ENCODE results near the gene OSBPL2. TPM values are rescaled to one million over a fixed set of nuclear protein-coding genes. Genes with fewer than 3 reads are reported as not detected.

Gene OSBPL2
- total RNA-seq, 1 donor = 35.5 TPM

GRCh38 chr20:62248890-62249560, 10.7 kb downstream of the OSBPL2 start:
- DNase-seq (ENCODE audit: low read depth in 2 of 3, low spot score in 2 of 3) = no peak

- no peak for DNase-seq (ENCODE audit: low read depth in 2 of 3, low spot score in 2 of 3)
These were observed 14.1 kb downstream of the OSBPL2 start for GRCh38 chr20:62252342-62252966.

GRCh38 chr20:62253398-62253797, 15.1 kb downstream of the OSBPL2 start:
- DNase-seq (ENCODE audit: low read depth in 2 of 3, low spot score in 2 of 3) = no peak

GRCh38 chr20:62254021-62254724, 15.9 kb downstream of the OSBPL2 start:
- no peak for DNase-seq (ENCODE audit: low read depth in 2 of 3, low spot score in 2 of 3)

- no peak for DNase-seq (ENCODE audit: low read depth in 2 of 3, low spot score in 2 of 3)
These were observed 17.7 kb downstream of the OSBPL2 start for GRCh38 chr20:62255976-62256375.

- DNase-seq (ENCODE audit: low read depth in 2 of 3, low spot score in 2 of 3) = no peak
These were observed 20.4 kb downstream of the OSBPL2 start for GRCh38 chr20:62258499-62259293.

GRCh38 chr20:62259294-62259565, 20.9 kb downstream of the OSBPL2 start:
- DNase-seq (ENCODE audit: low read depth in 2 of 3, low spot score in 2 of 3) = no peak

- DNase-seq (ENCODE audit: low read depth in 2 of 3, low spot score in 2 of 3) = no peak
These were observed 23.7 kb downstream of the OSBPL2 start for GRCh38 chr20:62262064-62262463.

GRCh38 chr20:62263396-62263795, 25.1 kb downstream of the OSBPL2 start:
- no peak for DNase-seq (ENCODE audit: low read depth in 2 of 3, low spot score in 2 of 3)

GRCh38 chr20:62265365-62265764, 27.0 kb downstream of the OSBPL2 start:
- no peak for DNase-seq (ENCODE audit: low read depth in 2 of 3, low spot score in 2 of 3)

GRCh38 chr20:62266340-62266739, 28.0 kb downstream of the OSBPL2 start:
- peak in 1 of 3 donors; percentile 14 for DNase-seq (ENCODE audit: low read depth in 2 of 3, low spot score in 2 of 3)

- no peak for DNase-seq (ENCODE audit: low read depth in 2 of 3, low spot score in 2 of 3)
These were observed 28.5 kb downstream of the OSBPL2 start for GRCh38 chr20:62266851-62267250.

GRCh38 chr20:62267543-62267942, 29.2 kb downstream of the OSBPL2 start:
- DNase-seq (ENCODE audit: low read depth in 2 of 3, low spot score in 2 of 3) = no peak

GRCh38 chr20:62268228-62268900, 30.0 kb downstream of the OSBPL2 start:
- DNase-seq (ENCODE audit: low read depth in 2 of 3, low spot score in 2 of 3) = no peak

- no peak for DNase-seq (ENCODE audit: low read depth in 2 of 3, low spot score in 2 of 3)
These were observed 31.1 kb downstream of the OSBPL2 start for GRCh38 chr20:62269378-62269777.

- no peak for DNase-seq (ENCODE audit: low read depth in 2 of 3, low spot score in 2 of 3)
These were observed 31.6 kb downstream of the OSBPL2 start for GRCh38 chr20:62269871-62270270.

- no peak for DNase-seq (ENCODE audit: low read depth in 2 of 3, low spot score in 2 of 3)
These were observed 33.9 kb downstream of the OSBPL2 start for GRCh38 chr20:62272200-62272599.

GRCh38 chr20:62273416-62273815, 35.1 kb downstream of the OSBPL2 start:
- no peak for DNase-seq (ENCODE audit: low read depth in 2 of 3, low spot score in 2 of 3)

GRCh38 chr20:62274332-62274950, 36.1 kb downstream of the OSBPL2 start:
- no peak for DNase-seq (ENCODE audit: low read depth in 2 of 3, low spot score in 2 of 3)

GRCh38 chr20:62275219-62275618, 36.9 kb downstream of the OSBPL2 start:
- DNase-seq (ENCODE audit: low read depth in 2 of 3, low spot score in 2 of 3) = no peak

All from hematopoietic multipotent progenitor cell (in vitro differentiated cells).